GM21526 (cell line): Measurements from ENCODE around the gene RBM26.
"Not testable (repeated sequence)": the region's sequence is repeated elsewhere in the genome, so short reads cannot be mapped to it uniquely, and the experiment has no call there.

Experiments
- ATAC-seq: cut with Tn5 transposase; IDR thresholded peaks from one replicate; pipeline ENCODE4 v1.9.1; 2021; ENCODE audit warnings: moderate library complexity; ENCODE audit not compliant: unreplicated experiment, low FRiP score

The RBM26 gene

DNA sequence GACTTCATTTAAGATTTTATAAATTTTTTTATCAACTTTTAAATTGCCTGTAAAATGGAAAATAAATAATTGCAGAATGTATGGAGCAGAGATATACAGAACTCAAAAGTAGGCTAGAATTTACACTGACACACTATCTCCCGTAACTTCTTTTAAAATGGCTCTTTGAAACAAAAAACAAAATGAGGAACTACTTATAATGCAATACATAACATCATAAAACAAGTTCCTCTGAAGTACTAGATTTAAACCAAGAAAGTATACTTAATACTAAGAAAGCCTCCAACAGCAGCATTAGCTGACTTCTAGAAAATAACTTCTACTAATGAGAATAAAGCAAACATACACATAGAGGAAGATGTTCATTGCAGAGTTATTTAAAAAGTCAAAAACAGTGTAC lies 17.0 kb downstream of the RBM26 start:
- no peak for ATAC-seq

DNA sequence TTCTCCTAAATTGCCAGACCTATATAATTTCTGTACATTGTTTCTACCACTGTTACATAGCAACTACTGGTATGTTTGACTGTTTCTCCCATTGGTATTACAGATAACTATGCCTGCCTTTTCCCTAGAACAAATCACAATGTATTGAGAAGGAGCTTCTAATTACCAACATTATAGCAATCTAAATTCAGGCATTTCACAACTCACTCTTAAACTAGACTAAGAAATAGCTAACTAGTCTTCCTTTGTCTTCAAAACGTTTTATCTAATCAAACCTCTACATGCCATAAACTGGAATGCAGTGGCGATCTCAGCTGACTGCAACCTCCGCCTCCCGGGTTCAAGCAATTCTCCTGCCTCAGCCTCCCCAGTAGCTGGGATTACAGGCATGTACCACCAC lies 18.2 kb downstream of the RBM26 start:
- no peak for ATAC-seq

DNA sequence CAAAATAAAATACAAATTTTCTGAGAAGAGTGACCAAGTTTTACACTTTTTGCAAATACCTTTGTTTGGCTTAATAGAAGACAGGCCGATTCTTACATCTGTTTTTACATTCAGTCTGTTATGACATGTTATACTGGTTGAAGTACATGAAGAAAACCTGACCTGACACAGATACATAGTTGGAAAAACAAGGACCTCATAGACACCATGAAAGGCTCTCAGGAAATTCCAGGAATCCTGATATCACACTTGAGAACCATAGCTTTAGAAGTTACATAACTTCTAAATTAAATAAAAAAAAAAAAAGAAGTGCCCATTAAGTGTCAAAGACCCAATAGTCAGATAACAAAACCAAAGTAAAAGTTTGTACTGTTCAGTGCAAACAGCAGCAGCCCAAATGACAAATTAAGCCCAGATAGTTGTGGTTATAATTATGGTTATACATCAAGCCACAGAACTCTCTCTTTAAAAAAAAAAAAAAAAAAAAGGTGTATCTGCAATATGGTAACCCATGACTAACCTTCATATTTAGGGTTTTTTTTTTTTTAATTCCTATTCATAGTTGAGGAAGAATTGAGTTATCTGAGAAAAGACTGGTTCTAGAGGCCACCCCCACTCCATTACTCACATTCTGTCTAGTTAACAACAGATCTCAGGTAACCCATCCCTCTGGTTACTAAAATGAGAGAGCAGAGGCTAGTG lies 19.8 kb downstream of the RBM26 start:
- ATAC-seq: peak; percentile 9

DNA sequence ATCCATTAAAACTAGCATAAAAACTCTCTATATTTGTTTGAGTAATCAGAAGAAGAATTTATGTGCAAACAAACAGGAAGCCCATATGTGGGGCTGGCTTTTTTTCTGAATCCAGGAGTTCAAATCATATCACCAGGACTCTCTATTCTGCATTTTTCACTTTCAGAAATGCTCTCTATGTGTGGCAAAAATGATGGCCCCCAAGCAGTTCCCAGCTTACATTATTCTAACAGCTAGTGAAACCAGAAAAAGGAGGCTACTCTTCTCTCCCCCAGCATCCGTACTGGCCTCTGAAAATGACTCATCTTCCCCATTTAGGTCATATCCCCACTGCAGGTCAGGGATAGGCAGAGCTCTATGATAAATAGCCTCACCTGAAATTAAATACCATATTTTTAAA lies 20.4 kb downstream of the RBM26 start:
- peak; percentile 93 for ATAC-seq

DNA sequence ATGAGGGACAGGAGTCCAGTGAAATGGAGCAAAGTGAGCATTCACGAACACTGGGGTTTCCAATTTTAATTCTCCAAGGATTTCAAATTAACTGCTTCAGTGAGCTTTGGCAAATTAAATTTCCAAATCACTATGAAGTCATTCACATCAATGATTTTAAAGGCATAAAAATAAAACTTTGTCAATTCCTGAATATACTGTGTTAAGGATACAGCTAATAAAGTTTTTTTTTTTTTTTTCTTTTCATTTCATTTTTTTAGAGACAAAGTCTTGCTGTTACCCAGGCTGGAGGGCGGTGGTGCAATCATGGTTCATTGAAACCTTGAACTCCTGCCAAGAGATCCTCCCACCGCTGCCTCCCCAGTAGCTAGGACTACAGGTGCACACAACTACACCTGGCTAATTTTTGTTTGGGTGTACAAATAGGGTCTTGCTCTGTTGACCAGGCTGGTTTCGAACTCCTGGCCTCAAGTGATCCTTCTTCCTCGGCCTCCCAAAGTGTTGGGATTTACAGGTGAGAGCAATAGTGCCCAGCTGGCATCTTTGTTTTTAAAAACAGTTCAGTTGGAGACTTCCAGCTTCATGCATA lies 21.9 kb downstream of the RBM26 start:
- ATAC-seq: no peak

DNA sequence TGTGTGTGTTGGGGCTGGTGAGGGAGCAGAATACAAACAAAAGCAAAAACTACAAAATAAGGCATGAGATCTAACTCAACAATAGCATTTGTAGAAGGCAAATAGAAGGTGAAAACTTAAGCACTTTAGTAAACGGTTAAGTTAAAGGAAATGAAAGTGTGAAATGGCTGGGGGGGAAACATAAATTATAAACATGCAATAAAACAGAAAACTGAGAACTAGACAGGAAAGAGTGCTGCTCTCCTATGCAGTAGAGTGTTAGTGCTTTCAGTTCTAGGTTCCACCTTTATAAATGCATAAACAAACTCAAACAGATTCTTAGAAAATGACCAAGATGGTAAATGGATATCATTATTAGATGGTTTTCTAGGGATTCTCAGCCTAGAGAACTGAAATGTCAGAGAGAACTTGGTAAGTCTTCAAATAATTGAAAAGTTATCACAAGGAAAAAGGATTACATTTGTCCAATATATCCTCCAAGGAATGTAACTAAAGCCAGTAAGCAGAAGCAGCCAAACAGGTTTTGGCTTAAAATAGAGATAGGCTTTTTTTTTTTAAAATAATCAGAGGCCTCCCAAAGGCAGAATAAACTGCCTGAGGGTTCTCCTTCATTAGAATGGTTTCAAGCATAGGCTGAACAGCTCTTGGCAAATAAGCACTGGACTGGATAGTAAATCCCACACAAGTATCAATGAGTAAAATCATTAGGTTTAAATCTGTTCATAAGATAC lies 23.3 kb downstream of the RBM26 start:
- ATAC-seq: peak; percentile 45

DNA sequence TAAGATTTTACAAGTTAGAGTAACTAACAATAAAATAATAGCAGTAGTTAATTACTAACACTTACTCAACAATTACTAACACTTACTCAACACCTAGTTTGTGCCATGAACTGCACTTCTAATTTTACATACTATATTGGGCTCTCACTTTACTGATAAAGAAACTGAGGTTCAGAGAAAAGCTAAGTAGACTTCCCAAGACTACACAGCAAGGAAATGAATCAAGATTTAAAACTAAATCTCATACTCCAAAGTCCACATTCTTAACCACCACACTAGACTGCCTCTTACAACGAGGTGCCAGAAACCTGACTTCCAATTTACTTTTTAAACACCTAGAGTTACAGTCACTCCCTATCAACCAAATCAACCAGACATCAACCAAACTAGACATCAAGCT lies 25.1 kb downstream of the RBM26 start:
- ATAC-seq: no peak

DNA sequence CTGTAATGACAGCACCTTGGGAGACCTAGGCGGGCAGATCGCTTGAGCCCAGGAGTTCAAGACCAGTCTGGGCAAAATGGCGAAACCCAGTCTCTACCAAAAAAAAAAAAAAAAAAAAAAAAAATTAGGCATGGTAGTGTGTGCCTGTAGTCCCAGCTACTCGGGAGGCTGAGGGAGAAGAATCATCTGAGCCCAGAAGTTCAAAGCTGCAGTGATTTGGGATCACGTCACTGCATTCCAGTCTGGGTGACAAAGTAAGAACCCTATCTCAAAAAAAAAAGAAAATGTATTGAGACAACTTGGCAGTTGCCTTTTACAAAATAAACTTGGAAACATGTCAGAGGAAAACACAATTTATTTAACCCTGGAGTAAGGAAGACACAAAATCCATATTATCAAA lies 26.8 kb downstream of the RBM26 start:
- no peak for ATAC-seq

DNA sequence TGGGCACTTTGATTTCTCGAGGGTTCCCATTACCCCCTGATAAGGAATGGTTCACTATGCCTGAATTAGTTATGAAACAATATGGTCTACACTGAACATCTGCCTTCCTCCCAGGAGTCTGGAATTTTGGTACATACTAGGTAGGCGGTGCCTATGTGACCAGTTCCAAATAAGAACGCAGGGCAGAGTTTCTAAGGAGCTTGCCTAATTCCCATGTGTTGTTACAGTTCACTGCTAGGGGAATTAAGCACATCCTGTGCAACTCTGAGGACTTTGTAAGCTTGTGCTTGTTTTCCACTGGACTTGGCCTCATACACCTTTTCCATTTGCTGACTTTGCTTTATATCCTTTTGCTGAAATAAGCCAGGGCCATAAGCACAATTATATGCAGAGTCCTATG lies 29.2 kb downstream of the RBM26 start:
- no peak for ATAC-seq

DNA sequence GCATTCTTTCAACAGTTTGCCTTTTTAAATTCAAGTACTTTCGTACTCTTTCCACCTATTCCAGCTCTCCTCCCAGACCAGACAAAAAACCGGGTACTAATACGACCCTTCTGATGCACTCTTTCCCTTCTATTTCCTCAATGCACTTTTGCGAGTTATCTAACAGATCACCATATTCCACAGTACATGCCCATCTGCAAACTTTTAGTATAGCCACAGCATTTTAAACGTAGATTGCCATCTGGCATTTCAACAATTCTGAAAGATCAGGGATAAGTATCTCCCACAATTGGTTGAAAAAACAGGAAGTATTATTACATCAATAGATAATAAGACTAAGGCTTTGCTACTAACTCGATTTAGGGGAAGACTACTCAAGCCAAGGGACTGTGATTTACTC lies 31.5 kb downstream of the RBM26 start:
- ATAC-seq: no peak

DNA sequence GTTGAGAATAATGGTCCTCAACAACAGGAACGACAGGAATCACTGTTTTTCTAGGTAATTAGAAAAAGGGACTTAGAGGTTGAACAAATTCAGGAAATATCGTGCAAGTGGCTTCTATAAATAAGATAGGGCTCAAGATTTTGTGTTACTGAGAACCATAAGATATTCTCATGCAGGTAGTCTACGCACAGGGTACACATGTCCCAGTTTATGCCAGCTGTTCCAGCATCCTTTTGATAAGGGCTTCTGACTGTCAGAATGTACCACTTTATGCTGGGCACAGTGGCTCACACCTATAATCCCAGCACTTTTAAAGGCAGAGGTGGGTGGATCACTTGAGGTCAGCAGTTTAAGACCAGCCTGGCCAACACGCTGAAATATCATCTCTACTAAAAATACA lies 32.1 kb downstream of the RBM26 start:
- no peak for ATAC-seq

DNA sequence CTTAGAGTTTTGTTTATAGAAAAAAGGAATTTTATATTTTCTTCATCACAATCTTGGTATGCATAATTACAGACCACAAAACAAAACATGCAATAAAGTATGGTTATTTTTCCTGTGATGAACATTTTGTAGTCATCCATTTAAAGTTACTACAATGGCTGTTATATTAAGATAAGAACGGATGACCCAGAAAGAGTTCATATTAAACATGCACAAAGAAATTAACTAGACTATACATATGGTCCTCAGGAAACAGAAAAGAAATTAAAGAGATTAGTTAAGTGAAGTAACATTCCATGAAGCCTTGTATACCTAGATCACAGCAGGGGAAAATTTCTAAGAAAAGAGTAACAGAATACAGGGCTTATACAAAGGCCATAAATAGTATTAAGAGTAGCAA lies 36.8 kb downstream of the RBM26 start:
- no peak for ATAC-seq

DNA sequence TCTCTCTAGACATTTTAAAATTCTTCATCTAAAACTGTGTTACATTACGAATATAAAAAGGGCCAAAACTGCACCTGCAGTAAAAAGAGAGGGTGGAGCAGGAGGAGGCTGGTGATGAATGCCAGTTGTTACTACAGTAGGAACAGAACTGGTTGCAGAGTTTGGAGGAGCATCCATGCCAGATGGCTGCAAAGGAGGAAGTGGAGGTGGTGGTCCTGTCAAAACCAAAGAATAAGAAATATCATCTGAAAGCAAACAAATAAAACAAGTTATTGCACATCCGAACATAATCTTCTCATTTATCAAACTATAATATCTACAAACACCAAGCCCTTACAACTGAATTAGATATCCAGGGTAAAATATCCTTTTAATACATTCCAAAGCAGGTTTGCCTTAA lies 40.1 kb downstream of the RBM26 start:
- no peak for ATAC-seq

DNA sequence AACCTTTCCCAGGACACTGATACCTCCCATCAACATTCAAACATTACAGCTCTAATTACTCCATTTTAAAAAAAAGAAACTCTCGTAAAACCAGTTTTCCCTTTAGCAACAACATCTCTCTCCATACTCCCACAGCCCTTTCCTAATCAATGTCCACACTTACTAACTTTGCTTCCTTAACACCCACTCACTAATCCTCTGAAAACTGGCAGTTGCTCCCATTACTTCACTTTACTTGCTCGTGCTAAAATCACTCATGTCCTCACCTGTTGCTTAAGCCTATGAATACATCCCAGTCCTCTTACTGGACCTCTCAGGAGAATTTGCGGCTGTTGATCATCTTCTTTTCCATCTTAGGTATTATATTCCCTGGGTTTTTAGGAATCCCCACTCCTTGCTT lies 44.8 kb downstream of the RBM26 start:
- ATAC-seq: no peak

DNA sequence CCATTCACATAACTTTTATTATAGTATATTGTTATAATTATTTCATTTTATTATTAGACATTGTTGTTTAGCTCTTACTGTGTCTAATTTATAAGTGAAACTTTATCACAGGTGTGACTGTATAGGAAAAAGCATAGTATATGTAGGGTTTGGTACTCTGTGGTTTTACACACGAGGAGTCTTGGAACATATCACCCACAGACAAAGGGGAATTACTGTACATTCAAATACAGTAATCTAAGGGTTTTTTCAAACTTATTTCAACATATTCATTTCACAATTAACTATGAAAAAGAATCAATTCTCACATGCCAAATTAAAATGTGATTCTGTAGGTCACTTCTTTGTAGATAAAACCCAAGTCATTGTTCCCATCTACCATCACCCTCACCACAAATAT lies 46.0 kb downstream of the RBM26 start:
- no peak for ATAC-seq

DNA sequence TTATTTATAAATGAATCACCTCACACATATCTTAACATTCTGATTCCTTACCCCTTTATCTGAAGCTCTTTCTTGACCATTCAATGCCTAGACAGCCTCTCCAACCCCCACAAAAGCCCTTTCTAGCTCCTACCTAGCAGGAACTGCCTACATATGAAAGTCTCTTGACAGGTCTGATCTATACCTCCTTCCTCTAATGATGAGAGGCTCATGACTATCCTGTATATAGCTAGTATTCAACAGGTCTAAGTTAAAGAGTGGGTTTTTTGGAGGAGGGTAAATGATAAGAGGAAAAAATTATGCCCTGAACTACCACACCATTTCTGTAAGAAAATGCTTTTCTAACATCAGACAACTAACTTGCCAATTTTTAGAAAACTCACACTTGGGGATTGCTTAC lies 47.0 kb downstream of the RBM26 start:
- ATAC-seq: no peak

DNA sequence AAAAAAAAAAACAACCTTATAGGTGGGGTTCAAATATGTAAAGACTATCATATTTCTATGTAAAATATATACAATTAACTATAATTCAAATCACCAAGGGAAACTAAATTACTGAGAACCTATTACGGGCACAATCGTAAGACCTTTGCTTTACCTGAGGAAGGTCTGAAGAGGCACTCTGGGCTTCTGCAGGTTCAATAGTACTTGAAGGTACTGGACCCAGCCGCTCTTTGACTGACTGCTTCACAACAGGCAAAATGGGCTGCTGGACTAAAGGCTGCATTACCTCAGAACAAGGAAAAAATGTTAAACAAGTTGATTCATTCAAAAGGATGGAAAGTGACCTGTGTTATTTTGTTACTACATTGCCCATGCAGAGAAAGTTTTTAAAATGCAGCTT lies 51.8 kb downstream of the RBM26 start:
- ATAC-seq: no peak

DNA sequence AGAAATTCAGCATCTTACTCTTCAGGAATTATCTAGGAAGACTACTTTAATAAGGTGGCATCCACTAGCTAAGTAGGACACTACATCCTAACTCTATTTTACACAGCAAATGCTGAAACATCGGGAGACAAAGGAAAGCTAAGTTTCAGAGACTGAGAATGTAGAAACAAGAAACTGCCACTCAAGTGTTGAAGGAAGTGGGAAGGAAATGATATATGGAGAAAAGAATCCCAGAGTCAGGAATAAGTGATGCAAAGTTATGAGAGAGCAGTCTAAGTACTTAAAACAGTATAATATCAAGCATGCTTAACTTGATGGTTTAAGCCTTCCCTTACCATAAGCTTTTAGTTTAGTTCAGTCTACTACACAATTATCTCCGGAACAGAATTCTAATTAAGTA lies 52.4 kb downstream of the RBM26 start:
- ATAC-seq: no peak

DNA sequence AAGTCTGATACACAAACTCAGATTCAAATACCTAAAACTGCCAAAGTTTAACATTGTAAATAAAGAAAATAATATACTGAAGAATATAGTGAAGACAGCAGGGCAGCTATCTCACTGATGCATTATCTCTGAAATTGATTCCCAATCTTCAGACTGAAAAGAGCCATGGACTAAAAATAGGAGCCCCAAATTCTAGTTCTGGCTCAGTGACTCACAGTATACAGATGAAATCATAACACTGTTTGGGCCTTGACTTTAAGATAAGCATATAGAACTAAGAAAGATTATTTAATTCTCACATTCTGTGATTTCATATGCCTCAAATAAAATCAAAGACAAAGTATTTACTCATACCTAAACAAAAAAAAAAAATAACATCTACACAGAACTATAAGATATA lies 53.9 kb downstream of the RBM26 start:
- ATAC-seq: no peak

DNA sequence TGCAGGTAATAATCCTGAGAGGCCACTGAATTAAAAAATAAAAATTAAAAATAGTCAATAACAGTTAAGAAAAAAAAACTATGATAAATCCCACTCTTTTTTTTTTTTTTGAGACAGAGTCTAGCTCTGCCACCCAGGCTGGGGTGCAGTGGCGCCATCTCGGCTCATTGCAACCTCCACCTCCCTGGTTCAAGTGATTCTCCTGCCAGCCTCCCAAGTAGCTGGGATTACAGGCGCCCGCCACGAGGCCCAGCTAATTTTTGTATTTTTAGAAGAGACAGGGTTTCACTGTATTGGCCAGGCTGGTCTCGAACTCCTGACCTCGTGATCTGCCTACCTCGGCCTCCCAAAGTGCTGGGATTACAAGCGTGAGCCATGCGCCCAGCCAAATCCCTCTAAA lies 56.4 kb downstream of the RBM26 start:
- ATAC-seq: not testable (repeated sequence)

DNA sequence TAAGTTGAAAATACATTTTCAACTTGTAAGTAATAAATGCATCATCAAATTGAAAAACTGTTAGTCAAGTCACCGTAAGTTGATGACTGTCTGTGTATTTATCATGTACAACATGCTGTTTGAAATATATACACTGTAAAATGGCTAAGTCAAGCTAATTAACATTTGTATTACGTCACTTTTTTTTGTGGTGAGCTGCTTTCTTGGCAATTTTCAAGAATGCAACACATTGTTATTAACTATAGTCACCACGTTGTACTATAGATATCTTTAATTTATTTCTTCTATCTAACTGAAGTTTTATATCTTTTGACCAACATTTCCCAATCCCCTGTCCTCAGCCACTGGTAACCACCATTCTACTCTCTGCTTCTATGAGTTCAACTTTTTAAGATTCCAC lies 57.0 kb downstream of the RBM26 start:
- no peak for ATAC-seq

DNA sequence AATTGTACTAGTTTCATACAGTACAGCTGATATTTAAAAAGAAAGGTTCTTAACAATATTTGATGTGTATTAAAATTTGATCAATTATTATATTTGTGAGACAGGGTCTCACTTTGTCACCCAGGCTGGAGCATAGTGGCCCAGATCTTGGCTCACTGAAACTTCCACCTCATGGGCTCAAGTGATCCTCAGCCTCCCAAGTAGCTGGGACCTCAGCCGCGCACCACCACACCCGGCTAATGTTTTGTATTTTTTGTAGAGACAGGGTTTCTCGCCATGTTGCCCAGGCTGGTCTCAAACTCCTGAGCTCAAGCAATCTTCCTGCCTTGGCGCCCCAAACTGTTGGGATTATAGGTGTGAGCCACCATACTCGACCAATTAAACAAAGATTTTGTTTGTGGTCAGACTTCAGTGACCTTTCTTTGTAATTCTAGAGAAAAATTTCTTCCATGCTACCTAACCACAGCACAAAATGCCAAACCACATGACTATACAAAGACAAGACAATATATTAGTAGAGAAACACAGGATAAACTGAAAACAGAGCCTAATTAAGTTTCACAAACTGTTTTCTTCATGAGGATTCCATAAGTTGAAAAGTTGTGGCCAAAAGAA lies 59.6 kb downstream of the RBM26 start:
- ATAC-seq: no peak
